Tibial nerve (tissue), 4 donors: ENCODE results near the gene PCDHA12. TPM values are rescaled to one million over a fixed set of nuclear protein-coding genes. Genes with fewer than 3 reads are reported as not detected.

Experiments used
- DNase-seq, 2 donors: peaks; one replicate each; pipeline ENCODE4 v3.0.0-alpha.2; 2019; ENCODE audit warnings: low spot score in 2 of 2
- H3K27ac ChIP-seq, 4 donors: fragments of 200-600 bp; sonication (generic) in 3 of 4; one replicate each; pipeline ENCODE4 v1.5.1; 2017 to 2019; ENCODE audit warnings: mild to moderate bottlenecking in 1 of 4
- H3K27me3 ChIP-seq, 2 donors: fragments of 200-600 bp; sonication (generic) in 1 of 2; one replicate each; pipeline versions ENCODE4 v1.5.1 to v1.6.0; 2017 to 2019
- H3K36me3 ChIP-seq, 3 donors: fragments of 200-600 bp; sonication (generic); one replicate each; pipeline ENCODE4 v1.5.1; 2018 to 2019
- H3K4me1 ChIP-seq, 4 donors: fragments of 200-600 bp; sonication (generic) in 3 of 4; one replicate each; pipeline ENCODE4 v1.5.1; 2017 to 2019
- H3K4me3 ChIP-seq, 4 donors: fragments of 200-600 bp; sonication (generic) in 3 of 4; one replicate each; pipeline ENCODE4 v1.5.1; 2017 to 2019; ENCODE audit warnings: mild to moderate bottlenecking in 1 of 4, moderate library complexity in 1 of 4
- H3K9me3 ChIP-seq, 4 donors: fragments of 200-600 bp; sonication (generic) in 3 of 4; one replicate each; pipeline ENCODE4 v1.5.1; 2017 to 2019
- EP300 ChIP-seq, 2 donors: sonication (generic); formaldehyde crosslinking; IDR thresholded peaks; one replicate each; pipeline ENCODE4 v1.6.1; 2017; ENCODE audit warnings: antibody characterized with exemption in 2 of 2, mild to moderate bottlenecking in 1 of 2
- POLR2A ChIP-seq, 2 donors: fragments of 450-650 bp; IDR thresholded peaks; one replicate each; pipeline ENCODE4 v1.6.1; 2017; ENCODE audit warnings: antibody characterized with exemption in 2 of 2, mild to moderate bottlenecking in 2 of 2, moderate library complexity in 2 of 2
- WGBS, 2 donors: methylation state at CpG; one replicate each; pipeline ENCODE4 v1.1.5; 2018; 5-methylcytosine and 5-hydroxymethylcytosine counted together
- total RNA-seq, 4 donors: library from RNA; depleted of rRNA; stranded (reverse); fragments of >200 nt; gene quantifications; one replicate each; pipeline ENCODE4 v1.1.0, GENCODE V29; 2016
- TF ChIP-seq, protein P1 (sequence below), 5 experiments: fragments of 200-600 bp in 3 of 5; fragments of 450-650 bp in 2 of 5; sonication (generic) in 3 of 5; IDR thresholded peaks; one replicate each; pipeline ENCODE4 v1.5.1; 2016 to 2019; ENCODE audit warnings: antibody characterized with exemption in 5 of 5, mild to moderate bottlenecking in 3 of 5, moderate library complexity in 2 of 5

The PCDHA12 gene
- total RNA-seq, 4 donors from 2014 or later, result 3.3 to 10.5 (median 6.7) TPM

GRCh38 chr5:140927228-140927573 lies 52.1 kb downstream of the PCDHA12 start:
- 6 to 11% methylated on average over 3 to 23 of the region's 26 CpGs for WGBS, 2 donors
- Histone ChIP-seq H3K4me1 (peaks cover 0 to 24% (median 0%) of the 10 kb centered on the region in 4 donors), H3K27ac (peak overlapping the region in 1 of 4 donors; percentile 49), H3K9me3 (no peaks in the 10 kb centered on the region), H3K4me3 (peak overlapping the region; percentile 38 to 59 (median 45)), H3K36me3 (no peaks in the 10 kb centered on the region), H3K27me3 (peaks cover 0 to 36% of the 10 kb centered on the region in 2 donors)
- no peak for DNase-seq
- TF ChIP-seq, protein P1, sequence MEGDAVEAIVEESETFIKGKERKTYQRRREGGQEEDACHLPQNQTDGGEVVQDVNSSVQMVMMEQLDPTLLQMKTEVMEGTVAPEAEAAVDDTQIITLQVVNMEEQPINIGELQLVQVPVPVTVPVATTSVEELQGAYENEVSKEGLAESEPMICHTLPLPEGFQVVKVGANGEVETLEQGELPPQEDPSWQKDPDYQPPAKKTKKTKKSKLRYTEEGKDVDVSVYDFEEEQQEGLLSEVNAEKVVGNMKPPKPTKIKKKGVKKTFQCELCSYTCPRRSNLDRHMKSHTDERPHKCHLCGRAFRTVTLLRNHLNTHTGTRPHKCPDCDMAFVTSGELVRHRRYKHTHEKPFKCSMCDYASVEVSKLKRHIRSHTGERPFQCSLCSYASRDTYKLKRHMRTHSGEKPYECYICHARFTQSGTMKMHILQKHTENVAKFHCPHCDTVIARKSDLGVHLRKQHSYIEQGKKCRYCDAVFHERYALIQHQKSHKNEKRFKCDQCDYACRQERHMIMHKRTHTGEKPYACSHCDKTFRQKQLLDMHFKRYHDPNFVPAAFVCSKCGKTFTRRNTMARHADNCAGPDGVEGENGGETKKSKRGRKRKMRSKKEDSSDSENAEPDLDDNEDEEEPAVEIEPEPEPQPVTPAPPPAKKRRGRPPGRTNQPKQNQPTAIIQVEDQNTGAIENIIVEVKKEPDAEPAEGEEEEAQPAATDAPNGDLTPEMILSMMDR (IDR thresholded peaks at IDR 0.05), result no peak
- TF ChIP-seq EP300 (IDR thresholded peaks at IDR 0.05), result no peak
- no peak for TF ChIP-seq POLR2A (IDR thresholded peaks at IDR 0.05)

Other genes starting within 250 kb of the PCDHA12 start
- 10 to 100 TPM; 54.6 to 81.0 (median 77.0) TPM for gene CD14, start 242.1 kb upstream of the PCDHA12 start, total RNA-seq
- 100 to 1,000 TPM in 1 of 4 donors, 10 to 100 TPM in 3; 72.8 to 129 (median 93.0) TPM for gene TMCO6, start 235.9 kb upstream of the PCDHA12 start, total RNA-seq
- 10 to 100 TPM; 52.2 to 80.6 (median 64.3) TPM for gene NDUFA2, start 227.7 kb upstream of the PCDHA12 start, total RNA-seq
- gene IK, start 227.5 kb upstream of the PCDHA12 start, total RNA-seq, result 100 to 1,000 TPM in 2 of 4 donors, 10 to 100 TPM in 2; 91.6 to 142 (median 108) TPM
- 10 to 100 TPM; 15.1 to 33.0 (median 21.1) TPM for gene WDR55, start 210.4 kb upstream of the PCDHA12 start, total RNA-seq
- gene DND1, start 201.7 kb upstream of the PCDHA12 start, total RNA-seq, result 1 to 10 TPM; 1.3 to 6.1 (median 2.0) TPM
- 10 to 100 TPM; 45.4 to 63.9 (median 48.6) TPM for gene HARS1, start 183.9 kb upstream of the PCDHA12 start, total RNA-seq
- gene HARS2, start 183.9 kb upstream of the PCDHA12 start, total RNA-seq, result 10 to 100 TPM; 33.9 to 41.2 (median 35.1) TPM
- gene ZMAT2, start 174.9 kb upstream of the PCDHA12 start, total RNA-seq, result 10 to 100 TPM; 25.5 to 43.1 (median 33.6) TPM
- not detected for gene PCDHA1, start 89.2 kb upstream of the PCDHA12 start, total RNA-seq
- gene PCDHA2, start 80.5 kb upstream of the PCDHA12 start, total RNA-seq, result under 1 TPM in 1 of 4 donors, not detected in 3; 0.21 TPM
- 1 to 10 TPM in 1 of 4 donors, under 1 TPM in 3; 0.84 to 3.5 (median 0.94) TPM for gene PCDHA3, start 74.3 kb upstream of the PCDHA12 start, total RNA-seq
- 1 to 10 TPM; 1.6 to 5.7 (median 2.0) TPM for gene PCDHA4, start 68.2 kb upstream of the PCDHA12 start, total RNA-seq
- 1 to 10 TPM in 1 of 4 donors, under 1 TPM in 3; 0.39 to 2.7 (median 0.54) TPM for gene PCDHA5, start 53.7 kb upstream of the PCDHA12 start, total RNA-seq
- gene PCDHA6, start 47.3 kb upstream of the PCDHA12 start, total RNA-seq, result 1 to 10 TPM; 1.3 to 1.9 (median 1.4) TPM
- 1 to 10 TPM; 1.2 to 2.9 (median 1.7) TPM for gene PCDHA7, start 41.0 kb upstream of the PCDHA12 start, total RNA-seq
- 1 to 10 TPM in 1 of 4 donors, under 1 TPM in 3; 0.63 to 2.0 (median 0.84) TPM for gene PCDHA8, start 34.1 kb upstream of the PCDHA12 start, total RNA-seq
- gene PCDHA9, start 26.9 kb upstream of the PCDHA12 start, total RNA-seq, result 1 to 10 TPM in 1 of 4 donors, under 1 TPM in 3; 0.39 to 1.8 (median 0.64) TPM
- 1 to 10 TPM in 3 of 4 donors, under 1 TPM in 1; 0.78 to 4.4 (median 2.4) TPM for gene PCDHA10, start 19.4 kb upstream of the PCDHA12 start, total RNA-seq
- 1 to 10 TPM in 1 of 4 donors, under 1 TPM in 3; 0.60 to 1.3 (median 0.91) TPM for gene PCDHA11, start 6.4 kb upstream of the PCDHA12 start, total RNA-seq
- gene PCDHA13, start 6.8 kb downstream of the PCDHA12 start, total RNA-seq, result 1 to 10 TPM in 3 of 4 donors, under 1 TPM in 1; 0.66 to 3.0 (median 1.7) TPM
- 1 to 10 TPM; 1.2 to 3.3 (median 2.7) TPM for gene PCDHAC1, start 51.0 kb downstream of the PCDHA12 start, total RNA-seq
- gene PCDHAC2, start 91.2 kb downstream of the PCDHA12 start, total RNA-seq, result 1 to 10 TPM in 3 of 4 donors, under 1 TPM in 1; 0.78 to 4.2 (median 2.5) TPM
- gene PCDHB1, start 176.1 kb downstream of the PCDHA12 start, total RNA-seq, result under 1 TPM in 1 of 4 donors, not detected in 3; 0.21 TPM
- 1 to 10 TPM; 1.7 to 7.5 (median 4.6) TPM for gene PCDHB2, start 219.3 kb downstream of the PCDHA12 start, total RNA-seq
- 1 to 10 TPM; 3.9 to 7.4 (median 4.9) TPM for gene PCDHB3, start 225.2 kb downstream of the PCDHA12 start, total RNA-seq
- gene PCDHB4, start 246.5 kb downstream of the PCDHA12 start, total RNA-seq, result 10 to 100 TPM in 3 of 4 donors, 1 to 10 TPM in 1; 7.3 to 19.8 (median 14.8) TPM